Epithelial cell of proximal tubule (primary cell): ENCODE results near the gene PRR5L. TPM values are rescaled to one million over a fixed set of nuclear protein-coding genes. Genes with fewer than 3 reads are reported as not detected.
"Not testable (repeated sequence)": the region's sequence is repeated elsewhere in the genome, so short reads cannot be mapped to it uniquely, and the experiment has no call there.

Experiments used
- DNase-seq: peaks from one replicate; pipeline ENCODE4 v3.0.0-alpha.2; 2011; ENCODE audit warnings: low read depth
- H3K4me3 ChIP-seq: 2 replicates; pipeline ENCODE4 v1.5.1; 2011; ENCODE audit warnings: low read depth, mild to moderate bottlenecking, low read length
- CTCF ChIP-seq: conservative IDR thresholded peaks from 2 replicates; pipeline ENCODE4 v1.5.1; 2012; ENCODE audit warnings: low read depth, mild to moderate bottlenecking, low read length
- total RNA-seq: library from RNA; depleted of rRNA; stranded (reverse); fragments of >200 nt; gene quantifications from 2 replicates; pipeline ENCODE4 v1.2.3, GENCODE V29; 2015

Gene PRR5L
- total RNA-seq, 1 donor from 2014 or later: 5.9 TPM

- no peak overlapping the region for H3K4me3 ChIP-seq
- TF ChIP-seq CTCF: no peak
- no peak for DNase-seq
Measured at GRCh38 chr11:36317992-36318391, 21.9 kb downstream of the PRR5L start.

- DNase-seq, H3K4me3 ChIP-seq: not testable (repeated sequence)
Measured at GRCh38 chr11:36324956-36325355, 28.9 kb downstream of the PRR5L start.

- H3K4me3 ChIP-seq, DNase-seq: not testable (repeated sequence)
Measured at GRCh38 chr11:36325403-36325802, 29.3 kb downstream of the PRR5L start.

- TF ChIP-seq CTCF: no peak
- no peak for DNase-seq
- H3K4me3 ChIP-seq: no peak overlapping the region
Measured at GRCh38 chr11:36326524-36327419, 30.7 kb downstream of the PRR5L start.

- no peak overlapping the region for H3K4me3 ChIP-seq
- TF ChIP-seq CTCF: no peak
- DNase-seq: no peak
Measured at GRCh38 chr11:36328966-36329673, 33.0 kb downstream of the PRR5L start.

- no peak for DNase-seq
Measured at GRCh38 chr11:36330411-36330810, 34.3 kb downstream of the PRR5L start.

GRCh38 chr11:36333468-36333867 lies 37.4 kb downstream of the PRR5L start:
- no peak for DNase-seq
- no peak for TF ChIP-seq CTCF
- H3K4me3 ChIP-seq: no peak overlapping the region

More at GRCh38 chr11:36330411-36330810, 34.3 kb downstream of the PRR5L start:
- no peak overlapping the region for H3K4me3 ChIP-seq
- no peak for TF ChIP-seq CTCF

- H3K4me3 ChIP-seq: no peak overlapping the region
- no peak for TF ChIP-seq CTCF
- DNase-seq: no peak
Measured at GRCh38 chr11:36333897-36334296, 37.8 kb downstream of the PRR5L start.
